Measurements from ENCODE around the gene TMEM52.

The TMEM52 gene

GRCh38 chr1:1938276-1938573 lies 19.1 kb upstream of the TMEM52 start:
- CTCF ChIA-PET, result no interaction called here

GRCh38 chr1:1937549-1938275 lies 18.6 kb upstream of the TMEM52 start:
- POLR2A ChIA-PET, result no interaction called here
- TF ChIP-seq ZNF133 (tag by site-specific recombination; IDR thresholded peaks at IDR 0.05) (0 out of 2 replicates have a peak, but pooled peaks have one; percentile 11), ZNF529 (tag by site-specific recombination; IDR thresholded peaks at IDR 0.05; ENCODE audit: insufficient replicate concordance) (no peak)
- H3K4me3 ChIP-seq (ENCODE audit: low read depth, low read length), result no peak overlapping the region
- no peaks in the 10 kb centered on the region for H3K4me1 ChIP-seq (ENCODE audit: control insufficient read depth, insufficient read depth, low read length)
- CTCF ChIA-PET, result no interaction called here
- no peak overlapping the region for H3K27ac ChIP-seq (ENCODE audit: extremely low read depth, low read depth, low read length)
- no peaks in the 10 kb centered on the region for H3K9me3 ChIP-seq (ENCODE audit: control insufficient read depth, insufficient read depth, low read depth, low read length)
- H3K36me3 ChIP-seq (ENCODE audit: control insufficient read depth in 2 of 2, insufficient read depth in 1 of 2, low read length in 2 of 2), result no peaks in the 10 kb centered on the region

More at GRCh38 chr1:1938276-1938573, 19.1 kb upstream of the TMEM52 start:
- TF ChIP-seq EGR2 (tag by site-specific recombination; IDR thresholded peaks at IDR 0.05; ENCODE audit: low read depth), result peak; percentile 74; the same call in 1 of the 2 replicates
- TF ChIP-seq OVOL3 (tag by site-specific recombination; IDR thresholded peaks at IDR 0.05), result no peak
- no peak for TF ChIP-seq ZBTB17 (tag by site-specific recombination; IDR thresholded peaks at IDR 0.05)
- 0 out of 2 replicates have a peak, but pooled peaks have one; percentile 11 for TF ChIP-seq ZNF280C (tag by site-specific recombination; IDR thresholded peaks at IDR 0.05)
- TF ChIP-seq ZNF202 (tag by site-specific recombination; IDR thresholded peaks at IDR 0.05; ENCODE audit: borderline replicate concordance), result no peak
- peak; percentile 85 for TF ChIP-seq ZFHX2 (tag by site-specific recombination; conservative IDR thresholded peaks at IDR 0.05)
- no peaks in the 10 kb centered on the region for H3K4me1 ChIP-seq (ENCODE audit: control insufficient read depth, insufficient read depth, low read length)
- POLR2A ChIA-PET, result no interaction called here
- no peak overlapping the region for H3K4me3 ChIP-seq (ENCODE audit: low read depth, low read length)
- no peaks in the 10 kb centered on the region for H3K9me3 ChIP-seq (ENCODE audit: control insufficient read depth, insufficient read depth, low read depth, low read length)
- H3K36me3 ChIP-seq (ENCODE audit: control insufficient read depth in 2 of 2, insufficient read depth in 1 of 2, low read length in 2 of 2), result no peaks in the 10 kb centered on the region
- no peak overlapping the region for H3K27ac ChIP-seq (ENCODE audit: extremely low read depth, low read depth, low read length)

GRCh38 chr1:1937061-1937460 lies 18.0 kb upstream of the TMEM52 start:
- CTCF ChIA-PET, result interaction anchor here (1.3 kb wide), 1 partner anchor 7 kb away, joined by 3 read pairs; no protein-coding TSS in a partner anchor
- H3K36me3 ChIP-seq (ENCODE audit: control insufficient read depth in 2 of 2, insufficient read depth in 1 of 2, low read length in 2 of 2), result no peaks in the 10 kb centered on the region
- TF ChIP-seq ZNF658 (tag by site-specific recombination; IDR thresholded peaks at IDR 0.05) (no peak), ZNF184 (tag by site-specific recombination; IDR thresholded peaks at IDR 0.05) (no peak), ZNF777 (tag by site-specific recombination; IDR thresholded peaks at IDR 0.05; ENCODE audit: borderline replicate concordance) (no peak), ZNF645 (tag by site-specific recombination; IDR thresholded peaks at IDR 0.05) (no peak), ZNF280C (tag by site-specific recombination; IDR thresholded peaks at IDR 0.05) (no peak), PRDM4 (tag by site-specific recombination; IDR thresholded peaks at IDR 0.05) (no peak), ZSCAN4 (tag by site-specific recombination; IDR thresholded peaks at IDR 0.05) (no peak), ZNF530 (tag by site-specific recombination; IDR thresholded peaks at IDR 0.05; ENCODE audit: low read depth) (no peak), ZBTB10 (tag by site-specific recombination; IDR thresholded peaks at IDR 0.05) (no peak), FEZF1 (tag by site-specific recombination; IDR thresholded peaks at IDR 0.05) (no peak), ZSCAN16 (tag by site-specific recombination; IDR thresholded peaks at IDR 0.05) (no peak)

More at GRCh38 chr1:1937061-1937460, 18.0 kb upstream of the TMEM52 start:
- H3K4me1 ChIP-seq (ENCODE audit: control insufficient read depth, insufficient read depth, low read length), result no peaks in the 10 kb centered on the region
- no peak overlapping the region for H3K27ac ChIP-seq (ENCODE audit: extremely low read depth, low read depth, low read length)
- H3K4me3 ChIP-seq (ENCODE audit: low read depth, low read length), result no peak overlapping the region
- no peaks in the 10 kb centered on the region for H3K9me3 ChIP-seq (ENCODE audit: control insufficient read depth, insufficient read depth, low read depth, low read length)
- POLR2A ChIA-PET, result no interaction called here
